ENCODE data around the gene ZBTB20. TPM values are rescaled to one million over a fixed set of nuclear protein-coding genes. Genes with fewer than 3 reads are reported as not detected.
A peak's percentile ranks its signal among the peaks of the same experiment; 100 is the strongest.

The ZBTB20 gene
- total RNA-seq, 6 experiments from 2014 or later, result 8.0 to 14.1 (median 10.4) TPM

- no peaks in the 10 kb centered on the region for H3K9me3 Mint-ChIP-seq
- no peaks in the 10 kb centered on the region for H3K36me3 Mint-ChIP-seq (ENCODE audit: low read depth)
- no peak overlapping the region for H3K4me3 Mint-ChIP-seq
- peaks cover 14% of the 10 kb centered on the region for H3K27me3 Mint-ChIP-seq (ENCODE audit: insufficient read depth)
- H3K4me1 Mint-ChIP-seq (ENCODE audit: low read depth), result peaks cover 5% of the 10 kb centered on the region; the same call in 1 of the 2 replicates
- DNase-seq, result no peak
- no peak for TF ChIP-seq CTCF (IDR thresholded peaks at IDR 0.05)
- H3K27ac Mint-ChIP-seq, result no peak overlapping the region
Measured at GRCh38 chr3:114294940-114295480, 852.1 kb downstream of the ZBTB20 start.

DNA sequence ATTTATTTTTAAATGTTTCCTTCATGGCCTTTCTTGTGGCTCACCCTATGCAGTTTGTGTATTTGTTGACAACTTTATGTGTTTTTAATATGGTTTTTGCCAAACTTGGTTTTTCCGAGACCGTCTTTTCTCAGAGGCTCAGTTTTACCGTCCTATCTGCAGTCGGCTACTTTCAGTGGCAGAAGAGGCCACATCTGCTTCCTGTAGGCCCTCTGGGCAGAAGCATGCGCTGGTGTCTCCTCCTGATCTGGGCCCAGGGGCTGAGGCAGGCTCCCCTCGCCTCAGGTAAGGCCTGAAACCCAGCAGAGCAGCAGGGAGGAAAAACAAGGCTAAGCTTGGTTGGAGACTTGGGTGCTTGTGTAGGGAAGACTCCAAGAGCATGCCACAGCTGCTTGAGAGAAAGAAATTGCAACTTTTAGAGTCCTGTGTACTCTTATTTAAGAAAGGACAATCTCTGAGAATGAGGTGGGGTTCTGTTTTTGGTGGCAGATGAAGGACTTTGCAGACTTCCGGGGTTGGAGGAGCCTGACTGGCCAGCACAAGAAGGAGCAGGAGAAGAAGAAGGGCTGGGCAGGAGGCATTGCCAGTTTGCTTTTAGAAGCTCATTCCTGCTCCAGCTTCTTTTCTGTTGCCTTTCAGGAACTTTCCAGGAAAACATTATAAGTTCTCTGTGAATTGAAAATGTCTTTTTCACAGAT lies 853.1 kb downstream of the ZBTB20 start, which contains the start of gene TIGIT:
Gene TIGIT (plus strand): TSS at position 191 of the 698 bp plus-strand sequence. CDS start 34 bp downstream, at position 225.
- DNase-seq, result no peak
- no peak within 1 kb of the TSS for H3K4me3 Mint-ChIP-seq
- H3K36me3 Mint-ChIP-seq (ENCODE audit: low read depth), result no peaks in the 10 kb centered on the region
- peaks cover 13% of the 10 kb centered on the region for H3K27me3 Mint-ChIP-seq (ENCODE audit: insufficient read depth)
- H3K27ac Mint-ChIP-seq, result no peak within 1 kb of the TSS
- H3K4me1 Mint-ChIP-seq (ENCODE audit: low read depth), result no peaks in the 10 kb centered on the region
- no peak for TF ChIP-seq CTCF (IDR thresholded peaks at IDR 0.05)
- no peaks in the 10 kb centered on the region for H3K9me3 Mint-ChIP-seq

- Mint-ChIP-seq H3K4me1 (ENCODE audit: low read depth) (no peaks in the 10 kb centered on the region), H3K27me3 (ENCODE audit: insufficient read depth) (peaks cover 9% of the 10 kb centered on the region), H3K4me3 (no peak overlapping the region), H3K9me3 (no peaks in the 10 kb centered on the region), H3K36me3 (ENCODE audit: low read depth) (no peaks in the 10 kb centered on the region), H3K27ac (no peak overlapping the region)
- peak; percentile 95 for TF ChIP-seq CTCF (IDR thresholded peaks at IDR 0.05)
- peak; percentile 9 for DNase-seq
Measured at GRCh38 chr3:114290911-114291901, 855.9 kb downstream of the ZBTB20 start.

GRCh38 chr3:114286266-114286665 lies 860.8 kb downstream of the ZBTB20 start:
- no peak overlapping the region for H3K4me3 Mint-ChIP-seq
- H3K36me3 Mint-ChIP-seq (ENCODE audit: low read depth), result no peaks in the 10 kb centered on the region
- no peaks in the 10 kb centered on the region for H3K4me1 Mint-ChIP-seq (ENCODE audit: low read depth)
- peaks cover 3% of the 10 kb centered on the region for H3K27me3 Mint-ChIP-seq (ENCODE audit: insufficient read depth)
- no peak for DNase-seq
- no peak overlapping the region for H3K27ac Mint-ChIP-seq
- no peak for TF ChIP-seq CTCF (IDR thresholded peaks at IDR 0.05)
- H3K9me3 Mint-ChIP-seq, result peaks cover 4% of the 10 kb centered on the region; the same call in 1 of the 2 replicates

- Mint-ChIP-seq H3K27me3 (ENCODE audit: insufficient read depth) (peaks cover 3% of the 10 kb centered on the region), H3K27ac (no peak overlapping the region), H3K36me3 (ENCODE audit: low read depth) (no peaks in the 10 kb centered on the region), H3K4me1 (ENCODE audit: low read depth) (no peaks in the 10 kb centered on the region), H3K9me3 (peaks cover 4% of the 10 kb centered on the region; the same call in 1 of the 2 replicates), H3K4me3 (no peak overlapping the region)
- no peak for TF ChIP-seq CTCF (IDR thresholded peaks at IDR 0.05)
- no peak for DNase-seq
Measured at GRCh38 chr3:114285648-114286230, 861.3 kb downstream of the ZBTB20 start.

All from HFFc6 (cell line).